ENCODE results near the gene PABPN1. TPM values are rescaled to one million over a fixed set of nuclear protein-coding genes. Genes with fewer than 3 reads are reported as not detected.

The PABPN1 gene
- total and polyA plus RNA-seq, 2 of the 13 experiments (the other 11 are each of a cell fraction or from before 2014, with no cell fraction given), result 233 to 524 TPM

DNA sequence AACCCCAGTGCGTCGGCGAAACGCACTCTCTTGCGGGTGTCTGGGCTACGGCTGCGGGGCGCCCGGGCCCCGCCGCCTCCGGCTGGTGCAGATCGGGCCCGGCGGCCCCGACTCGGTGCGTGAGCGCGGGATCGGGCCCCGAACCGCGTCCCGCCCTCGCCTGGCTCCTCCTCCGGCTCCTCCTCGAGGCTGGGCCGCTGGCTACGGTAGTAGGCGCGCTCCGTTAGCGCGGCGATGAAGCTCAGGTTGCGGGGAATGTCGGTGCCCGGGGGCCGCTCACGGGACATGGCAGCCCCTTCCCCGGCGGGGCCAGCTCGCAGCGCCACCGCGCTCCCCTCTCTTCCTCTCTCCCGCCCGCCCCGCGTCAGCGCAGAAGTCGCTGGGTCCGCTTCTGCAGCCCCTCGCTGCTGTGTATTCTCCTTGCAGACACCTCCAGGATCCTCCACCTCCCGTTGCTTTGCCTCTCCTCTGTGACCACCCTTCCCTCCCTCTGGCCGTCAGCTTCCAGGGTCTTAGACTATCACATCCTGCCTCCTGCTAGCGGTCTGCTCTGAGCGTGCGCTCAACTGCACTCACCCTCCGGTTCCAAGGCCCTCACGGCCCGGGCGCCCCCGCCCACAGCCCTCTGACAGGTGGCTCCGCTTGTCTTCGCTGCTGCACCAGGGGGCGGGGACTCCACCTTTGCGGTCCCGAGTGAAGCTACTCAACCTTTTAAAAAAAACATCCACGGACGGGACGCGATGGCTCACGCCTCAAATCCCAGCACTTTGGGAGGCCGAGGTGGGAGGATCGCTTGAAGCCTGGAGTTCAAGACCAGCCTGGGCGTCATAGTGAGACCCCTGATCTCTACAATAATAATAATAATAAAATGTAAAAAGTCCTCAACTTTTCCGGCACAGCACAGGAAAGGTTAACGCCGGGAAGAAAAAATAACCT lies 18.7 kb upstream of the PABPN1 start, which contains the start of gene PPP1R3E (continued):
- TF ChIP-seq, protein P1, sequence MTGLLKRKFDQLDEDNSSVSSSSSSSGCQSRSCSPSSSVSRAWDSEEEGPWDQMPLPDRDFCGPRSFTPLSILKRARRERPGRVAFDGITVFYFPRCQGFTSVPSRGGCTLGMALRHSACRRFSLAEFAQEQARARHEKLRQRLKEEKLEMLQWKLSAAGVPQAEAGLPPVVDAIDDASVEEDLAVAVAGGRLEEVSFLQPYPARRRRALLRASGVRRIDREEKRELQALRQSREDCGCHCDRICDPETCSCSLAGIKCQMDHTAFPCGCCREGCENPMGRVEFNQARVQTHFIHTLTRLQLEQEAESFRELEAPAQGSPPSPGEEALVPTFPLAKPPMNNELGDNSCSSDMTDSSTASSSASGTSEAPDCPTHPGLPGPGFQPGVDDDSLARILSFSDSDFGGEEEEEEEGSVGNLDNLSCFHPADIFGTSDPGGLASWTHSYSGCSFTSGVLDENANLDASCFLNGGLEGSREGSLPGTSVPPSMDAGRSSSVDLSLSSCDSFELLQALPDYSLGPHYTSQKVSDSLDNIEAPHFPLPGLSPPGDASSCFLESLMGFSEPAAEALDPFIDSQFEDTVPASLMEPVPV (CRISPR knock-in tag; IDR thresholded peaks at IDR 0.05), result no peak; the same call in 1 of the 2 replicates
- no peak for TF ChIP-seq MTA3 (CRISPR knock-in tag; IDR thresholded peaks at IDR 0.05)
- TF ChIP-seq ZNF607 (CRISPR knock-in tag; IDR thresholded peaks at IDR 0.05; ENCODE audit: borderline replicate concordance), result no peak
- TF ChIP-seq ZNF878 (CRISPR knock-in tag; IDR thresholded peaks at IDR 0.05), result no peak
- peak; percentile 77; the same call in 1 of the 2 replicates for TF ChIP-seq NFATC3 (CRISPR knock-in tag; IDR thresholded peaks at IDR 0.05)
- TF ChIP-seq, protein P2, sequence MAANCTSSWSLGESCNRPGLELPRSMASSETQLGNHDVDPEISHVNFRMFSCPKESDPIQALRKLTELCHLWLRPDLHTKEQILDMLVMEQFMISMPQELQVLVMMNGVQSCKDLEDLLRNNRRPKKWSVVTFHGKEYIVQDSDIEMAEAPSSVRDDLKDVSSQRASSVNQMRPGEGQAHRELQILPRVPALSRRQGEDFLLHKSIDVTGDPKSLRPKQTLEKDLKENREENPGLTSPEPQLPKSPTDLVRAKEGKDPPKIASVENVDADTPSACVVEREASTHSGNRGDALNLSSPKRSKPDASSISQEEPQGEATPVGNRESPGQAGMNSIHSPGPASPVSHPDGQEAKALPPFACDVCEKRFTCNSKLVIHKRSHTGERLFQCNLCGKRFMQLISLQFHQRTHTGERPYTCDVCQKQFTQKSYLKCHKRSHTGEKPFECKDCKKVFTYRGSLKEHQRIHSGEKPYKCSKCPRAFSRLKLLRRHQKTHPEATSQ (CRISPR knock-in tag; IDR thresholded peaks at IDR 0.05; ENCODE audit: borderline replicate concordance), result 0 out of 2 replicates have a peak, but pooled peaks have one; percentile 24
- peak; percentile 60; the same call in 1 of the 2 replicates for TF ChIP-seq ZNF441 (CRISPR knock-in tag; IDR thresholded peaks at IDR 0.05; ENCODE audit: borderline replicate concordance)
- no peak for TF ChIP-seq NPAS2 (CRISPR knock-in tag; IDR thresholded peaks at IDR 0.05; ENCODE audit: borderline replicate concordance)
- TF ChIP-seq SP4 (CRISPR knock-in tag; IDR thresholded peaks at IDR 0.05), result no peak
- no peak for TF ChIP-seq EZH2 (conservative IDR thresholded peaks at IDR 0.05; ENCODE audit: low read depth, low read length)
- 0 out of 2 replicates have a peak, but pooled peaks have one; percentile 60 for TF ChIP-seq HHEX (CRISPR knock-in tag; IDR thresholded peaks at IDR 0.05)
- no peak for TF ChIP-seq MAFG (CRISPR knock-in tag; IDR thresholded peaks at IDR 0.05)
- no peak for TF ChIP-seq ATM (IDR thresholded peaks at IDR 0.05; ENCODE audit: borderline replicate concordance)
- no peak for TF ChIP-seq SRSF4 (IDR thresholded peaks at IDR 0.05; ENCODE audit: low read depth, low read length, poor library complexity, severe bottlenecking)
- TF ChIP-seq ZNF34 (CRISPR knock-in tag; IDR thresholded peaks at IDR 0.05; ENCODE audit: borderline replicate concordance), result no peak
- peak; percentile 46 for TF ChIP-seq IRF2 (CRISPR knock-in tag; IDR thresholded peaks at IDR 0.05)
- TF ChIP-seq, protein P3, sequence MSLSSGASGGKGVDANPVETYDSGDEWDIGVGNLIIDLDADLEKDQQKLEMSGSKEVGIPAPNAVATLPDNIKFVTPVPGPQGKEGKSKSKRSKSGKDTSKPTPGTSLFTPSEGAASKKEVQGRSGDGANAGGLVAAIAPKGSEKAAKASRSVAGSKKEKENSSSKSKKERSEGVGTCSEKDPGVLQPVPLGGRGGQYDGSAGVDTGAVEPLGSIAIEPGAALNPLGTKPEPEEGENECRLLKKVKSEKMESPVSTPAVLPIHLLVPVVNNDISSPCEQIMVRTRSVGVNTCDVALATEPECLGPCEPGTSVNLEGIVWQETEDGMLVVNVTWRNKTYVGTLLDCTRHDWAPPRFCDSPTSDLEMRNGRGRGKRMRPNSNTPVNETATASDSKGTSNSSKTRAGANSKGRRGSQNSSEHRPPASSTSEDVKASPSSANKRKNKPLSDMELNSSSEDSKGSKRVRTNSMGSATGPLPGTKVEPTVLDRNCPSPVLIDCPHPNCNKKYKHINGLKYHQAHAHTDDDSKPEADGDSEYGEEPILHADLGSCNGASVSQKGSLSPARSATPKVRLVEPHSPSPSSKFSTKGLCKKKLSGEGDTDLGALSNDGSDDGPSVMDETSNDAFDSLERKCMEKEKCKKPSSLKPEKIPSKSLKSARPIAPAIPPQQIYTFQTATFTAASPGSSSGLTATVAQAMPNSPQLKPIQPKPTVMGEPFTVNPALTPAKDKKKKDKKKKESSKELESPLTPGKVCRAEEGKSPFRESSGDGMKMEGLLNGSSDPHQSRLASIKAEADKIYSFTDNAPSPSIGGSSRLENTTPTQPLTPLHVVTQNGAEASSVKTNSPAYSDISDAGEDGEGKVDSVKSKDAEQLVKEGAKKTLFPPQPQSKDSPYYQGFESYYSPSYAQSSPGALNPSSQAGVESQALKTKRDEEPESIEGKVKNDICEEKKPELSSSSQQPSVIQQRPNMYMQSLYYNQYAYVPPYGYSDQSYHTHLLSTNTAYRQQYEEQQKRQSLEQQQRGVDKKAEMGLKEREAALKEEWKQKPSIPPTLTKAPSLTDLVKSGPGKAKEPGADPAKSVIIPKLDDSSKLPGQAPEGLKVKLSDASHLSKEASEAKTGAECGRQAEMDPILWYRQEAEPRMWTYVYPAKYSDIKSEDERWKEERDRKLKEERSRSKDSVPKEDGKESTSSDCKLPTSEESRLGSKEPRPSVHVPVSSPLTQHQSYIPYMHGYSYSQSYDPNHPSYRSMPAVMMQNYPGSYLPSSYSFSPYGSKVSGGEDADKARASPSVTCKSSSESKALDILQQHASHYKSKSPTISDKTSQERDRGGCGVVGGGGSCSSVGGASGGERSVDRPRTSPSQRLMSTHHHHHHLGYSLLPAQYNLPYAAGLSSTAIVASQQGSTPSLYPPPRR (CRISPR knock-in tag; IDR thresholded peaks at IDR 0.05; ENCODE audit: borderline replicate concordance), result no peak; the same call in 1 of the 2 replicates
- TF ChIP-seq ZFP37 (CRISPR knock-in tag; IDR thresholded peaks at IDR 0.05; ENCODE audit: borderline replicate concordance), result peak; percentile 91
- TF ChIP-seq ZNF713 (CRISPR knock-in tag; IDR thresholded peaks at IDR 0.05), result no peak
- TF ChIP-seq ZNF136 (CRISPR knock-in tag; IDR thresholded peaks at IDR 0.05; ENCODE audit: low read depth), result peak; percentile 28; the same call in 1 of the 2 replicates
- peak; percentile 95 for TF ChIP-seq ZNF724P (CRISPR knock-in tag; IDR thresholded peaks at IDR 0.05; ENCODE audit: borderline replicate concordance)
